Measurements from ENCODE around the gene TMTC1. TPM values are rescaled to one million over a fixed set of nuclear protein-coding genes. Genes with fewer than 3 reads are reported as not detected.

TMTC1 gene
- total and polyA plus RNA-seq, 7 experiments from 2014 or later, result 0.19 to 2.8 (median 0.46) TPM; not detected in 3

DNA sequence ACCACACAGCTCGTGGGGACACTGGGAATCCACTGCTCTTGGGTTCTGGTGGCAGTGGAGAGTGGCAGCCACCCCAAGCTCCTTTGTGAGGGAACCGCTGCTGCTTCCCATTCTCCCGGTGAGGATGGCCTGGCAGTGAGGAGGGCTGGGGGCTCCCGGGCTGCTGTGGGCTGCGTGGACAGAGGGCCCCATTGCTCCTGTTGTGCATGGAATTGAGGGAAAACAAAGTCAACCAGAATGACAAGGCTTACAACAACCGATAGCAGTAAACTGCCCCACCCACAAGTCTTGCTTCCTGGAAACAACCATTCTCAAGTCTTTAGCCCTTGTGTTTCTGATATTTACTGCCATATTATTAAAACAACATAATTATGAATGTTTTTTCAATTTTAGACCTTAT lies 32.1 kb downstream of the TMTC1 start:
- Mint-ChIP-seq H3K9me3 (peaks cover 0 to 10% (median 1%) of the 10 kb centered on the region in 11 donors), H3K4me3 (no peak overlapping the region), H3K36me3 (no peaks in the 10 kb centered on the region), H3K27ac (no peak overlapping the region), H3K27me3 (peaks cover 0 to 12% (median 0%) of the 10 kb centered on the region in 5 donors), H3K4me1 (peaks cover 0 to 5% (median 0%) of the 10 kb centered on the region in 7 donors)
- DNase-seq (no peak), ATAC-seq (no peak)
- intact Hi-C loops (cut with micrococcal nuclease), result no loop called here
- ChIA-PET CTCF (no interaction called here), POLR2A (no interaction called here)
- no peak overlapping the region for H3K4me3 ChIP-seq (ENCODE audit: low read length)
- H3K27ac ChIP-seq (ENCODE audit: low read depth, low read length), result no peak overlapping the region
- no peaks in the 10 kb centered on the region for H3K36me3 ChIP-seq (ENCODE audit: control insufficient read depth in 2 of 3, insufficient read depth in 3 of 3, low read length in 3 of 3)
- no peaks in the 10 kb centered on the region for H3K4me1 ChIP-seq (ENCODE audit: control insufficient read depth in 2 of 2, insufficient read depth in 2 of 2, low read length in 2 of 2)
- H3K27me3 ChIP-seq (ENCODE audit: control insufficient read depth in 2 of 2, insufficient read depth in 2 of 2, low read length in 2 of 2), result no peaks in the 10 kb centered on the region
- H3K9me3 ChIP-seq (ENCODE audit: control insufficient read depth in 2 of 3, low read length in 3 of 3), result no peaks in the 10 kb centered on the region

DNA sequence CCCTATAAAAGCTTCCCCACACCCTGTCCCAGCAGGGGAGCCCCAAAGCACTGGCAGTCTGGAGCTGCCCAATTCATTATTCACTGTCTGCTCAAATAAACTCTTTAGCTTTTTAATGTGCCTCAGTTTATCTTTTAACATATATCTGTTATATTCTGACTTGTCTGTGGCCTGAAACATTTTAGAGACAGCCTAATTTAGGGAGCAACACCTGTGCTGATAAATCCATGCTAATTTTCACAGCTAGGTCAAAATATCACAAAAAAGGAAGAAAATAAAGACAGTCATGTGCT lies 32.9 kb downstream of the TMTC1 start:
- CTCF ChIA-PET, result no interaction called here
- H3K4me3 ChIP-seq (ENCODE audit: low read length), result no peak overlapping the region
- POLR2A ChIA-PET, result no interaction called here
- H3K4me1 ChIP-seq (ENCODE audit: control insufficient read depth in 2 of 2, insufficient read depth in 2 of 2, low read length in 2 of 2), result no peaks in the 10 kb centered on the region
- peaks cover 0 to 15% (median 1%) of the 10 kb centered on the region in 11 donors for H3K9me3 Mint-ChIP-seq
- peaks cover 0 to 12% (median 0%) of the 10 kb centered on the region in 5 donors for H3K27me3 Mint-ChIP-seq
- H3K4me3 Mint-ChIP-seq, result no peak overlapping the region
- no peak overlapping the region for H3K27ac Mint-ChIP-seq
- H3K4me1 Mint-ChIP-seq, result peaks cover 0 to 5% (median 0%) of the 10 kb centered on the region in 7 donors
- intact Hi-C loops (cut with micrococcal nuclease), result no loop called here
- no peaks in the 10 kb centered on the region for H3K36me3 Mint-ChIP-seq
- no peaks in the 10 kb centered on the region for H3K36me3 ChIP-seq (ENCODE audit: control insufficient read depth in 2 of 3, insufficient read depth in 3 of 3, low read length in 3 of 3)
- no peaks in the 10 kb centered on the region for H3K27me3 ChIP-seq (ENCODE audit: control insufficient read depth in 2 of 2, insufficient read depth in 2 of 2, low read length in 2 of 2)
- no peak overlapping the region for H3K27ac ChIP-seq (ENCODE audit: low read depth, low read length)
- no peak for DNase-seq
- H3K9me3 ChIP-seq (ENCODE audit: control insufficient read depth in 2 of 3, low read length in 3 of 3), result no peaks in the 10 kb centered on the region
- ATAC-seq, result no peak

DNA sequence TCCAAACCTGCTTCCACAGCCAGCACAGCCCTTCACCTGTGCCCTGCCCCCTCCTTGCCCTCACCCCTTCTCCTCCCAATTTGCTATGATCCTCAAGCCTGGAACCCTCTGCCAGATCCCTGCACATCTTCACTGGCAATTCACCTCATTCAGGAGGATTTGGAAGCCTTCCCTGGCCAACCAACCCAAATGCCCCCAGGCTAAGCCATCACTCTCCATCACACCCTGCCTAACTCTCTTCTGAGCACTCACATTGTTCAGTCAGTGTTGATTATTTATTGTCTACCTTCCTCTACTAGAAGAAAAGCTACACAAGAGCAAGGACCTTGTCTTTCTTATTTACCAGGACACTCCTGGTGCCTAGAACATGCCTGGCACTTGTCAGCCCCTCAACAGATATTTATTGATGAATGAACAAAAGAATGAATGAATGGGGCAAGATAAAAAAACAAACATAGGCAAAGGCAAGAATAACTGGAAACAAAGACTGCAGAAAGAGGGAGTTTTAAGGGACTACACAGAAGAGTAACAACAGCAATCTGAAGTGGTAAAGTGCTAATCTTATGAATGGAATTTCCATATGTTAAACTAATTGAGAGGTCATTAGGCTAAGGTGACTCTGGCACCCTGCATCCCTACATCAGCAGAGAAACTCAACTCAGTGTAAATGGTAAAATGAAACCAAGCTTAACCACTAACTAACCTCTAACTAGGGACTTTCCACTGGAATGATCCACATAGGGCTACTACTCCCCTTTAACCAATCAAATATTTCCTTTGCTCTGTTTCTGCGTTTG lies 33.4 kb downstream of the TMTC1 start:
- ChIA-PET CTCF (no interaction called here), POLR2A (no interaction called here)
- H3K27me3 Mint-ChIP-seq, result peaks cover 0 to 12% (median 0%) of the 10 kb centered on the region in 5 donors

DNA sequence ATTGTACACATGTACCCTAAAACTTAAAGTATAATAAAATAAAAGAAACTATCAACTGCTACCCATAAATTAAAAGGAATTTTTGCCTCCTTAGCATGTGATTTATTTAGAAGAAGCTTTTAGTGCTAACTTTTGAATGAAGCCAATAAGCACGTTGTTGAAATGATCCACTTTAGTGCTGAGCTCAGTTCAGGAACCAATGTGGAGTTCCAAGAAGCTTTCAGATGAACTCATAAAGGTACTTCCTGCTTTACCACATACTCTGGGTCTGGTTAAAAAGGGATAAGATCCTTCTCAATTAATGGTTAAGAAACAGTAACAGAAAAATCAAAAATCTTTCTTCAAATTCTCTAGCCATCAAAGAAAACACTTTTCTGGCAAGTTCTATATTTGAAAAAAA lies 39.4 kb downstream of the TMTC1 start:
- no peak for ATAC-seq
- Histone ChIP-seq H3K4me1 (ENCODE audit: control insufficient read depth in 2 of 2, insufficient read depth in 2 of 2, low read length in 2 of 2) (no peaks in the 10 kb centered on the region), H3K27ac (ENCODE audit: low read depth, low read length) (no peak overlapping the region), H3K9me3 (ENCODE audit: control insufficient read depth in 2 of 3, low read length in 3 of 3) (no peaks in the 10 kb centered on the region), H3K27me3 (ENCODE audit: control insufficient read depth in 2 of 2, insufficient read depth in 2 of 2, low read length in 2 of 2) (no peaks in the 10 kb centered on the region), H3K4me3 (ENCODE audit: low read length) (no peak overlapping the region), H3K36me3 (ENCODE audit: control insufficient read depth in 2 of 3, insufficient read depth in 3 of 3, low read length in 3 of 3) (no peaks in the 10 kb centered on the region)
- H3K4me3 Mint-ChIP-seq, result no peak overlapping the region
- no peak for DNase-seq
- ChIA-PET CTCF (no interaction called here), POLR2A (no interaction called here)
- peaks cover 0 to 5% (median 0%) of the 10 kb centered on the region in 5 donors for H3K27me3 Mint-ChIP-seq
- no peaks in the 10 kb centered on the region for H3K4me1 Mint-ChIP-seq
- no peak overlapping the region for H3K27ac Mint-ChIP-seq
- intact Hi-C loops (cut with micrococcal nuclease), result no loop called here
- H3K36me3 Mint-ChIP-seq, result no peaks in the 10 kb centered on the region
- H3K9me3 Mint-ChIP-seq, result peaks cover 0 to 14% (median 0%) of the 10 kb centered on the region in 11 donors

More for the DNA sequence above, 33.4 kb downstream of the TMTC1 start:
- no peaks in the 10 kb centered on the region for H3K27me3 ChIP-seq (ENCODE audit: control insufficient read depth in 2 of 2, insufficient read depth in 2 of 2, low read length in 2 of 2)
- Mint-ChIP-seq H3K27ac (no peak overlapping the region), H3K4me1 (peaks cover 0 to 5% (median 0%) of the 10 kb centered on the region in 7 donors), H3K4me3 (no peak overlapping the region), H3K9me3 (peaks cover 0 to 15% (median 1%) of the 10 kb centered on the region in 11 donors), H3K36me3 (no peaks in the 10 kb centered on the region)
- H3K9me3 ChIP-seq (ENCODE audit: control insufficient read depth in 2 of 3, low read length in 3 of 3), result no peaks in the 10 kb centered on the region
- DNase-seq, result no peak
- H3K4me3 ChIP-seq (ENCODE audit: low read length), result no peak overlapping the region
- no peak for ATAC-seq
- intact Hi-C loops (cut with micrococcal nuclease), result no loop called here
- H3K36me3 ChIP-seq (ENCODE audit: control insufficient read depth in 2 of 3, insufficient read depth in 3 of 3, low read length in 3 of 3), result no peaks in the 10 kb centered on the region
- H3K4me1 ChIP-seq (ENCODE audit: control insufficient read depth in 2 of 2, insufficient read depth in 2 of 2, low read length in 2 of 2), result no peaks in the 10 kb centered on the region
- no peak overlapping the region for H3K27ac ChIP-seq (ENCODE audit: low read depth, low read length)

DNA sequence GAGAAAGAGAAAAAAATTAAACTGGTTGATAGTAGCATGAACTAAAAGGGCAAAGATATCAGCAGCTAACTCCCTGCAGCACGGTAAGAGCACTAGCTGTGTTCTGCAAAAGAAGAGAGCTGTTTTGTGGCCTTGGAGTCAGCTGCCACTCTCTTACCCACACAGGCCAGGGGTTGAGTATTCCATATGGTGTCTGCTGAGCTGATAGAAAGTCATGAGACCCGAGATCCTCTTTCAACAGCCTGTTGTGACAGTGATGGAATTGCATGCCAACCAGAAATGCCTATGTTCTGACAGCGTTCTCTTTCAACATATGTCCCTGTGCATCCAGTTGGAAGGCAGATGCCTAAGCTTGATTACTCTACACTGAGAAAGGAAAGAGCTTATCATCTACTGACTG lies 39.9 kb downstream of the TMTC1 start:
- Mint-ChIP-seq H3K27me3 (peaks cover 0 to 5% (median 0%) of the 10 kb centered on the region in 5 donors), H3K27ac (no peak overlapping the region), H3K4me1 (no peaks in the 10 kb centered on the region), H3K4me3 (no peak overlapping the region), H3K36me3 (no peaks in the 10 kb centered on the region), H3K9me3 (peaks cover 0 to 9% (median 0%) of the 10 kb centered on the region in 11 donors)
- intact Hi-C loops (cut with micrococcal nuclease), result no loop called here
- no peak for DNase-seq
- Histone ChIP-seq H3K9me3 (ENCODE audit: control insufficient read depth in 2 of 3, low read length in 3 of 3) (no peaks in the 10 kb centered on the region), H3K4me1 (ENCODE audit: control insufficient read depth in 2 of 2, insufficient read depth in 2 of 2, low read length in 2 of 2) (no peaks in the 10 kb centered on the region), H3K4me3 (ENCODE audit: low read length) (no peak overlapping the region), H3K27me3 (ENCODE audit: control insufficient read depth in 2 of 2, insufficient read depth in 2 of 2, low read length in 2 of 2) (no peaks in the 10 kb centered on the region), H3K36me3 (ENCODE audit: control insufficient read depth in 2 of 3, insufficient read depth in 3 of 3, low read length in 3 of 3) (no peaks in the 10 kb centered on the region), H3K27ac (ENCODE audit: low read depth, low read length) (no peak overlapping the region)
- ChIA-PET CTCF (no interaction called here), POLR2A (no interaction called here)
- ATAC-seq, result no peak

DNA sequence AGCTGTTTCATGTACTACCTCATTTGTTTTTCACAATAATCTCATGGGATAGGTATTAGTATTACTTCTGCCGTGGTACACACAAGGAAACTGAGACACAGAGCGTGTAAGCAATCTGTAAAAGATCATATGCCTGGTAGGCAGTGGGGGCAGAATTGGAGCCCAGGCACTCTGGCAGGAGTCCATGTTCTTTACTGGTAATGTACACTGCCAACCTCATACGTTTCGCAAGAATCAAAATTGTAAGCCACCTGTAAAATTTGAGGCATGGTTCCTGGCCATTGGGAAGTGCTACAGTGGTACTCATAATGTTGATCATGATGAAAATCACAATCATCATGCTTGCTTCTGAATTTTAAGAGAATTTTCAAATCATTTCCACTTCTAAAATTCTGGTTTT lies 40.7 kb downstream of the TMTC1 start:
- DNase-seq (no peak), ATAC-seq (no peak)
- Histone ChIP-seq H3K36me3 (ENCODE audit: control insufficient read depth in 2 of 3, insufficient read depth in 3 of 3, low read length in 3 of 3) (no peaks in the 10 kb centered on the region), H3K27me3 (ENCODE audit: control insufficient read depth in 2 of 2, insufficient read depth in 2 of 2, low read length in 2 of 2) (no peaks in the 10 kb centered on the region), H3K4me3 (ENCODE audit: low read length) (no peak overlapping the region), H3K9me3 (ENCODE audit: control insufficient read depth in 2 of 3, low read length in 3 of 3) (no peaks in the 10 kb centered on the region), H3K27ac (ENCODE audit: low read depth, low read length) (no peak overlapping the region), H3K4me1 (ENCODE audit: control insufficient read depth in 2 of 2, insufficient read depth in 2 of 2, low read length in 2 of 2) (no peaks in the 10 kb centered on the region)
- Mint-ChIP-seq H3K36me3 (no peaks in the 10 kb centered on the region), H3K27ac (no peak overlapping the region), H3K4me1 (no peaks in the 10 kb centered on the region), H3K27me3 (peaks cover 0 to 5% (median 0%) of the 10 kb centered on the region in 5 donors), H3K4me3 (no peak overlapping the region), H3K9me3 (peaks cover 0 to 9% (median 0%) of the 10 kb centered on the region in 11 donors)
- intact Hi-C loops (cut with micrococcal nuclease), result no loop called here
- CTCF ChIA-PET, result no interaction called here
- POLR2A ChIA-PET, result no interaction called here

DNA sequence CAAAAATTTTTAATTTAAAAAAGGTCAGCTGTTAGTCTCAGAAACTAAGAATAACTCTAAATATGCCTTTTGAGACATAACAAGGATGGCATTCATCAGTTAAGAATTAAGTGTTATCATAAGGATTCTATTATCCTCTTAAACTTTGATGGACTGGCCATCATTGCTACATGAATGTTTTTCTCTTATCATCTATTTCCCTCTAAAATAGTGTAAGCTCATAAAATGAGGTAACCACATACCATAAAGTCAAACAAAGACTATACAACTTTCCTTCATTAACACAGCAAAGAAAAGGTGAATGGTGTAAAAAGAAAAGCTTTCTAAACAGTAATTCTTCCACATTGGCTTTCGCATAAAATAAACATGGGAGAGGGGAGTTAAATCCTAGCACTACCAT lies 41.1 kb downstream of the TMTC1 start:
- DNase-seq, result no peak
- no peak for ATAC-seq
- CTCF ChIA-PET, result no interaction called here
- Histone ChIP-seq H3K4me1 (ENCODE audit: control insufficient read depth in 2 of 2, insufficient read depth in 2 of 2, low read length in 2 of 2) (no peaks in the 10 kb centered on the region), H3K27me3 (ENCODE audit: control insufficient read depth in 2 of 2, insufficient read depth in 2 of 2, low read length in 2 of 2) (no peaks in the 10 kb centered on the region), H3K27ac (ENCODE audit: low read depth, low read length) (no peak overlapping the region), H3K4me3 (ENCODE audit: low read length) (no peak overlapping the region), H3K9me3 (ENCODE audit: control insufficient read depth in 2 of 3, low read length in 3 of 3) (no peaks in the 10 kb centered on the region), H3K36me3 (ENCODE audit: control insufficient read depth in 2 of 3, insufficient read depth in 3 of 3, low read length in 3 of 3) (no peaks in the 10 kb centered on the region)
- no peaks in the 10 kb centered on the region for H3K4me1 Mint-ChIP-seq
- no peaks in the 10 kb centered on the region for H3K36me3 Mint-ChIP-seq
- H3K9me3 Mint-ChIP-seq, result peaks cover 0 to 9% (median 0%) of the 10 kb centered on the region in 11 donors
- intact Hi-C loops (cut with micrococcal nuclease), result no loop called here
- H3K27ac Mint-ChIP-seq, result no peak overlapping the region
- H3K27me3 Mint-ChIP-seq, result peaks cover 0 to 5% (median 0%) of the 10 kb centered on the region in 5 donors
- POLR2A ChIA-PET, result no interaction called here
- no peak overlapping the region for H3K4me3 Mint-ChIP-seq

Measured in naive thymus-derived CD4-positive, alpha-beta T cell (primary cell).